Type B pancreatic cell (in vitro differentiated cells): ENCODE results near the gene L3MBTL4. TPM values are rescaled to one million over a fixed set of nuclear protein-coding genes. Genes with fewer than 3 reads are reported as not detected.

Source experiments
- DNase-seq: peaks from one replicate; pipeline ENCODE4 v3.0.0; 2021; ENCODE audit warnings: mixed read lengths; ENCODE audit not compliant: unreplicated experiment; ENCODE audit errors: extremely low spot score
- H3K27ac Mint-ChIP-seq: 2 replicates; pipeline ENCODE4 v1.8.0; 2021; ENCODE audit warnings: mild to moderate bottlenecking, mixed read lengths
- H3K27me3 Mint-ChIP-seq: 2 replicates; pipeline ENCODE4 v1.8.0; 2021; ENCODE audit warnings: mixed read lengths
- H3K36me3 Mint-ChIP-seq: 2 replicates; pipeline ENCODE4 v1.8.0; 2021; ENCODE audit warnings: mixed read lengths
- H3K4me1 Mint-ChIP-seq: one replicate; pipeline ENCODE4 v1.8.0; 2021; ENCODE audit warnings: mixed read lengths; ENCODE audit not compliant: unreplicated experiment
- H3K4me3 Mint-ChIP-seq: 2 replicates; pipeline ENCODE4 v1.8.0; 2021; ENCODE audit warnings: mild to moderate bottlenecking, mixed read lengths
- H3K9me3 Mint-ChIP-seq: 2 replicates; pipeline ENCODE4 v1.8.0; 2021; ENCODE audit warnings: mixed read lengths
- long read RNA-seq: library from polyadenylated mRNA; unstranded; transcript quantifications from one replicate; pipeline ENCODE4 v2.0.0, GENCODE V29; 2020
- total RNA-seq: library from RNA; stranded (reverse); gene quantifications from 2 replicates; pipeline ENCODE4 v1.2.1, GENCODE V29; 2021; ENCODE audit warnings: low replicate concordance
- TF ChIP-seq, protein P1 (sequence below): fragments of 200-600 bp; sonication (generic); conservative IDR thresholded peaks from 2 replicates; pipeline ENCODE4 v1.5.0; 2021; ENCODE audit warnings: antibody characterized with exemption, mild to moderate bottlenecking

The L3MBTL4 gene
- 2.2 and 4.6 TPM in 2 replicates for total RNA-seq
- long read RNA-seq, partial matches to known transcripts: 7 of 17 reads
- long read RNA-seq, other reads (novel, unspliced or antisense): 8 of 17 reads

DNA sequence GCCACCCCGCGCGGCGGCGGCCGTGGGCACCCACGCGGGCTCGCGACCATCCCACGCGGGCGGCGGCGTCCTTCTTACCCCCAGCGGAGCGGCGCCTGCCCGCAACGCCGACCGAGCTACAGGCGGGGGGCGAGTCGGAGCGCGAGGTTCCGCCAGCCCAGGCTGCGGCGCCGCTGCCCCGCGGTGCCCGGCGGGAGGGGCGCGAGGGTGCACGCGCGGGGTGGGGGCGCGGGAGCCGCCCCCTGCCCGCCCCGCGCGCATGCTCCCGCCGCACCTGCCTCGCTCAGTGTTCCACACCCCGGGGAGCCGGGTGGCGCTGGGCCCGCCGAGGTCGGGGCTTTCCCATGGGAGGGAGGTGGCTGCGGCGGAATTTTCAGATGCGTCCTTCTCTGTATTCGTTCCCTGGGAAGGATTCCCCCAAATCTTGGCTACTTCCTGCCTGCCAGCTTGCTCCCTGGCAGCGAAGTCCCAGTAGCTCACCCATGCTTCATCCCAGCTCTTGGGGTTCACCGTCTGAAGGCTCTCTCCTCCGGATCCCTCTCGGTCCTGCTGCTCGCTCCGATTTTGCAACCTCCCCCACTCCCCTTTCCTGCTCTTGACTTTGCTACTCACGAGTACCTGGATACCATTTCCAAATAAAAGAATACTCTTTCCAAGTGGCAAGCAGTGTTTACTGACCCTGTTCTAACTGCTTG, at the start of gene L3MBTL4:
L3MBTL4 (minus strand) TSS at position 189 of the 695 bp plus-strand sequence. CDS start 103,286 bp downstream, outside the sequence.
- Mint-ChIP-seq H3K36me3 (no peaks in the 10 kb centered on the region), H3K27ac (peak within 1 kb of the TSS; percentile 87), H3K4me3 (peak within 1 kb of the TSS; percentile 94), H3K27me3 (peaks cover 65% of the 10 kb centered on the region), H3K4me1 (peaks cover 8% of the 10 kb centered on the region), H3K9me3 (no peaks in the 10 kb centered on the region)
- TF ChIP-seq, protein P1, sequence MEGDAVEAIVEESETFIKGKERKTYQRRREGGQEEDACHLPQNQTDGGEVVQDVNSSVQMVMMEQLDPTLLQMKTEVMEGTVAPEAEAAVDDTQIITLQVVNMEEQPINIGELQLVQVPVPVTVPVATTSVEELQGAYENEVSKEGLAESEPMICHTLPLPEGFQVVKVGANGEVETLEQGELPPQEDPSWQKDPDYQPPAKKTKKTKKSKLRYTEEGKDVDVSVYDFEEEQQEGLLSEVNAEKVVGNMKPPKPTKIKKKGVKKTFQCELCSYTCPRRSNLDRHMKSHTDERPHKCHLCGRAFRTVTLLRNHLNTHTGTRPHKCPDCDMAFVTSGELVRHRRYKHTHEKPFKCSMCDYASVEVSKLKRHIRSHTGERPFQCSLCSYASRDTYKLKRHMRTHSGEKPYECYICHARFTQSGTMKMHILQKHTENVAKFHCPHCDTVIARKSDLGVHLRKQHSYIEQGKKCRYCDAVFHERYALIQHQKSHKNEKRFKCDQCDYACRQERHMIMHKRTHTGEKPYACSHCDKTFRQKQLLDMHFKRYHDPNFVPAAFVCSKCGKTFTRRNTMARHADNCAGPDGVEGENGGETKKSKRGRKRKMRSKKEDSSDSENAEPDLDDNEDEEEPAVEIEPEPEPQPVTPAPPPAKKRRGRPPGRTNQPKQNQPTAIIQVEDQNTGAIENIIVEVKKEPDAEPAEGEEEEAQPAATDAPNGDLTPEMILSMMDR: no peak
- DNase-seq: no peak

DNA sequence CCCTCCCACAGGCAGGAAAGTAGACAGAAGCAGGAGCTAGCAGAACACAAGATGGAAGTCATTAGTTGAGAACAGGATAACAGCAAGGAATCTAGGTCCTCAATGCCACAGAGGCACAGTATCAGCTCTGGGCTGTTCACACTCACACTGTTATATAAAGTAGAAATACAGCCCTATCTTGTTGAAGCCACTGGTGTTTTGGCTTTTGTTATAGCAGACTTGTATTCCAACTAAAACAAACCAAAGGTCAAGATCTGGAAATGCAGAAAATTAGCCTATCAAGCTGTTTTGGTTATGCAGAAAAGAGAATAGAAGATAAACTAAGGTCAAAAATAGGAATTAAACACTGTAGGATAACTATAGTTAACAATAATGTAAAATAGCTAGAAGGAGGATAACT, 37.5 kb upstream of the L3MBTL4 start:
- H3K4me1 Mint-ChIP-seq: peaks cover 7% of the 10 kb centered on the region
- TF ChIP-seq, protein P1: no peak
- peaks cover 6% of the 10 kb centered on the region for H3K27me3 Mint-ChIP-seq
- no peak overlapping the region for H3K4me3 Mint-ChIP-seq
- H3K9me3 Mint-ChIP-seq: no peaks in the 10 kb centered on the region
- no peak overlapping the region for H3K27ac Mint-ChIP-seq
- H3K36me3 Mint-ChIP-seq: no peaks in the 10 kb centered on the region
- no peak for DNase-seq

DNA sequence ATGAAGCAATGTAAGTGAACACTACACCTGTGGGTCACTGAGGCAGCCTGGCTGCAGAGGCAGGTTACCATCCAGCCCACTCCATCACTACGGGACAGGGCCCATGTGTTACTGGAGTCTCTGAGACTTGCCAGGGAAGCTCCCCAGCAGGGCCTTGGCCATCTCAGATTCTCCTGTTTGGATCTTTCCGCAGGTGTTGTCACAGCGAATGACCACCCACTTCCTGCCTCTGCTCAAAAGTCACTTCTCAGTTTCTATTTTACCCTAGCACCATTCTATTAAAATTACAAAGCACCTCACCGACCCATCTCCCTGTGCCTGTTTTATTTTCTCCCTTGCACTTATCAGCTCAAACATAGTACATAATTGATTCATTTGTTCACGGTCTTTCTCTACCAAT, 34.5 kb upstream of the L3MBTL4 start:
- Mint-ChIP-seq H3K27ac (no peak overlapping the region), H3K9me3 (no peaks in the 10 kb centered on the region), H3K36me3 (no peaks in the 10 kb centered on the region), H3K4me1 (peaks cover 12% of the 10 kb centered on the region), H3K27me3 (peaks cover under 1% of the 10 kb centered on the region), H3K4me3 (no peak overlapping the region)
- no peak for DNase-seq
- TF ChIP-seq, protein P1: no peak

DNA sequence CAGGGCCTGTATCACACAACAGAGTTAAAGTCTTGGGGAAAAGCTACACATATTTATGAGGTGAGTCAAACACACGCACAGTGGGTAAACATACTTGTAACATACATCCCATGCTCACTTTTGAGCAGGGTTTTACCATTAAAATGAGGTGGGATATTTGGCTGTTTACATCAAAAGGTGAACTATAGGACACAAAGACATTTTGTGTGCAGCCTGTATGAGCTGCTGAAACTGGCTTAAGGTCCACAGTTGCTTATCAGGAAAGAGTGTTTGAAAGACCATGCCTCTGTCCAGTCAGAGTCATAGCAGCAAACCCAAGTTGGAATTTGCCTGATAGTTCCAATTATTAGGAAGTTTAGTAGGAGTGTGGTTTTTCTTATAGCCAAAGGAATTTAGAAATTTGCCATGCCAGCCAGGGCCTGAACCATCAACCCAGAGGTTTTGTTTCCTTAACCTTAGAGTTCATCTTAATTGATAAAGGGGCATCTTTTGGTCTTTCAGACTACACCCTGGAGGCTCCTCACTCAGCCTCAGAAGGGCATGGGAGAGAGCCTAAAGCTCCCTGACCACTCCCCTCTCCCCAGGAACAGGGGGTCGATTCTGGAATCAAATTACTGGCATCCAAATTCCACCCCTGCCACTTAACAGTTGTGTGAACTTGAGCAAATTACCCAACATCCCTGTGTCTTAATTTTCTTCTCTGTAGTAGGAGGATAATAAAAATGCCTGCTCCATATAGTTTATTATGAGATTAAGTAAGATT, 29.9 kb upstream of the L3MBTL4 start:
- H3K4me1 Mint-ChIP-seq: peaks cover 12% of the 10 kb centered on the region
- no peak overlapping the region for H3K27ac Mint-ChIP-seq
- no peak for DNase-seq
- H3K9me3 Mint-ChIP-seq: no peaks in the 10 kb centered on the region
- H3K27me3 Mint-ChIP-seq: no peaks in the 10 kb centered on the region
- TF ChIP-seq, protein P1: no peak
- H3K36me3 Mint-ChIP-seq: no peaks in the 10 kb centered on the region
- H3K4me3 Mint-ChIP-seq: no peak overlapping the region

DNA sequence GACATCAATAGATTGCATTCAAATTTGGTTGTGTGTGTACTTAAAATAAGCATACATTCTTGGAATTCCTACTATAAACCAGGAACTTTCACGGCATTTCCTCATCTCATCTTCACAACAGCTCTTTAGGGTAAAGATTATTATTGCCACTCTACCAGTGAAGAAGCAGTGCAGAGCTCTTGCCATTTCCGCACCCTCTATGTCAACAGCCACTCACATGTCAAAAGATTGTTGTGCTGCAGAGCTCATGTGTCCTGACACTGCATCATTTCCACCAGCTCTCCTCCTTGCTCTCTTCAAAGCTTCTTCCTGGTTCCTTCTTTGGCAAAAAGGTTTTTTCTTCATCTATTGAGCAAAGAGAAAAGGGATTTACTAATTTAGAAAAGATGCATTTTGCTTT, 26.5 kb upstream of the L3MBTL4 start:
- TF ChIP-seq, protein P1: no peak
- Mint-ChIP-seq H3K27ac (no peak overlapping the region), H3K9me3 (no peaks in the 10 kb centered on the region), H3K36me3 (no peaks in the 10 kb centered on the region), H3K4me1 (peaks cover 6% of the 10 kb centered on the region), H3K4me3 (no peak overlapping the region), H3K27me3 (peaks cover 3% of the 10 kb centered on the region)
- no peak for DNase-seq
